Trophoblast cell (in vitro differentiated cells and primary cell): ENCODE measurements around the gene ZC3H18.

Experiments
- DNase-seq, 2 donors: peaks; one replicate each; pipeline ENCODE4 v3.0.0-alpha.2; 2016
- H2AFZ ChIP-seq: 2 replicates; pipeline ENCODE4 v1.6.1; 2013; ENCODE audit warnings: low read length, moderate library complexity, mild to moderate bottlenecking; ENCODE audit not compliant: insufficient read depth, poor library complexity
- H2AK5ac ChIP-seq: 2 replicates; pipeline ENCODE4 v1.6.1; 2013; ENCODE audit warnings: mild to moderate bottlenecking, low read length
- H2BK120ac ChIP-seq: 2 replicates; pipeline ENCODE4 v1.6.1; 2013; ENCODE audit warnings: low read length, mild to moderate bottlenecking, moderate library complexity; ENCODE audit not compliant: insufficient read depth, poor library complexity
- H2BK12ac ChIP-seq: 2 replicates; pipeline ENCODE4 v1.6.1; 2013; ENCODE audit warnings: mild to moderate bottlenecking, low read length, moderate library complexity
- H2BK5ac ChIP-seq: 2 replicates; pipeline ENCODE4 v1.6.1; 2013; ENCODE audit warnings: low read length, low read depth, moderate library complexity, mild to moderate bottlenecking; ENCODE audit not compliant: poor library complexity
- H3K14ac ChIP-seq: 2 replicates; pipeline ENCODE4 v1.6.1; 2013; ENCODE audit warnings: mild to moderate bottlenecking, low read length
- H3K18ac ChIP-seq: 2 replicates; pipeline ENCODE4 v1.6.1; 2013; ENCODE audit warnings: mild to moderate bottlenecking, low read length
- H3K23ac ChIP-seq: 2 replicates; pipeline ENCODE4 v1.6.1; 2013; ENCODE audit warnings: low read length
- H3K27ac ChIP-seq: 2 replicates; pipeline ENCODE4 v1.5.1; 2013; ENCODE audit warnings: low read depth, mild to moderate bottlenecking, inconsistent platforms, low read length, moderate library complexity
- H3K27me3 ChIP-seq: 2 replicates; pipeline ENCODE4 v1.6.1; 2013; ENCODE audit warnings: inconsistent platforms, mild to moderate bottlenecking, low read length, moderate library complexity; ENCODE audit not compliant: insufficient read depth
- H3K36me3 ChIP-seq, 2 experiments: 1 replicate in 1 of 2; 2 replicates in 1 of 2; pipeline ENCODE4 v1.6.1; 2013; ENCODE audit warnings: low read length in 2 of 2, mild to moderate bottlenecking in 2 of 2, moderate library complexity in 1 of 2; ENCODE audit not compliant: insufficient read depth in 2 of 2, control insufficient read depth in 1 of 2
- H3K4ac ChIP-seq: 2 replicates; pipeline ENCODE4 v1.6.1; 2013; ENCODE audit warnings: low read depth, mild to moderate bottlenecking, low read length, moderate library complexity
- H3K4me1 ChIP-seq, 2 experiments: 1 replicate in 1 of 2; 2 replicates in 1 of 2; pipeline ENCODE4 v1.6.1; 2013; ENCODE audit warnings: low read length in 2 of 2, mild to moderate bottlenecking in 2 of 2, moderate library complexity in 1 of 2; ENCODE audit not compliant: insufficient read depth in 2 of 2, control insufficient read depth in 1 of 2
- H3K4me2 ChIP-seq: 2 replicates; pipeline ENCODE4 v1.6.1; 2013; ENCODE audit warnings: inconsistent platforms, mild to moderate bottlenecking, low read length, moderate library complexity
- H3K4me3 ChIP-seq: 2 replicates; pipeline ENCODE4 v1.5.1; 2013; ENCODE audit warnings: mild to moderate bottlenecking, low read depth, low read length, inconsistent platforms
- H3K79me1 ChIP-seq: one replicate; pipeline ENCODE4 v1.6.1; 2013; ENCODE audit warnings: low read length
- H3K79me2 ChIP-seq: 2 replicates; pipeline ENCODE4 v1.6.1; 2013; ENCODE audit warnings: low read length, mild to moderate bottlenecking; ENCODE audit not compliant: control insufficient read depth, insufficient read depth, poor library complexity
- H3K9ac ChIP-seq: 2 replicates; pipeline ENCODE4 v1.6.1; 2013; ENCODE audit warnings: mild to moderate bottlenecking, low read length
- H3K9me3 ChIP-seq: 2 replicates; pipeline ENCODE4 v1.6.1; 2013; ENCODE audit warnings: low read depth, mild to moderate bottlenecking, control low read depth, inconsistent platforms, low read length; ENCODE audit not compliant: insufficient read depth
- H4K12ac ChIP-seq: 2 replicates; pipeline ENCODE4 v1.6.1; 2013; ENCODE audit warnings: low read depth, mild to moderate bottlenecking, low read length, moderate library complexity
- H4K8ac ChIP-seq: 2 replicates; pipeline ENCODE4 v1.6.1; 2013; ENCODE audit warnings: low read depth, mild to moderate bottlenecking, low read length, moderate library complexity
- H4K91ac ChIP-seq: one replicate; pipeline ENCODE4 v1.6.1; 2013; ENCODE audit warnings: low read depth, mild to moderate bottlenecking, low read length, moderate library complexity
- WGBS: extraction: QIAGEN DNeasy Blood & Tissue Kit; methylation state at CpG from one replicate; pipeline ENCODE4 v1.1.7; 2013; ENCODE audit warnings: missing lambda C conversion rate; ENCODE audit not compliant: insufficient read length, insufficient coverage; ENCODE audit errors: extremely low coverage; 5-methylcytosine and 5-hydroxymethylcytosine counted together

Gene ZC3H18

DNA sequence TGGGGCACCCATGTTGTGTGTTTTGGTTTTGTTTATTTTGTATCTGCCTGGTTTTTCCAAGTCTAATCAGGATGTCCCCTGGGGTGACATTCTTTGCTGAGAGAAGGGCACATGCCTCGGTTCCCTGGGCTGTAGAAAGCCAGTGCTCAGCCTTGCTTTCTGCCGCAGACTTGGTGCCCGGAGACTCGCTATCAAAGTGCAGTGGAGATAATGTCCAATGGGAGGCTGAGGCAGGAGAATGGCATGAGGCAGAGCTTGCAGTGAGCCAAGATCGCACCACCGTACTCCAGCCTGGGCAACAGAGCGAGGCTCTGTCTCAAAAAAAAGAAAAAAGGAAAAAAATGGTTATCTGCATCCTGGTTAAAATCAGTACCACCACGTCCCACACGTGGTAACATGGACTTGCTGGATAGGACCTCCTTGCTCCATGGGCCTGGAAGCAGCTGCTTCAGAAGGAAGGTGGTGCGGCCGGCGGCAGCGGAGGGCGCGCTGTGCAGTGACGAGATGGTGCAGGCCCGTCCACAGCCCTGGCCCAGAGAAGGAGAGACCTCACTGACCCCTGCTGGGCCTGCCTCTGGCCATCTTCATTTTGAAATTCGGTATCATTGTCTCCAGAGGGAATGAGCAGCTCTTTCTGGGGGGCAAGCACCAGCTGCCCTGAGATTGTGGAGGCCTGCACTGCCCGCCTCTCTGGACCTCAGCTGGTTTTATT, 48.9 kb downstream of the ZC3H18 start:
- H4K8ac ChIP-seq: no peak overlapping the region
- H2BK120ac ChIP-seq: no peak overlapping the region
- no peak overlapping the region for H2AFZ ChIP-seq
- H2BK12ac ChIP-seq: no peak overlapping the region
- H3K23ac ChIP-seq: no peak overlapping the region
- H3K14ac ChIP-seq: no peak overlapping the region
- H3K4ac ChIP-seq: no peak overlapping the region
- no peak overlapping the region for H3K4me3 ChIP-seq
- no CpG with 5 or more reads among the region's 19 CpGs for WGBS
- H4K91ac ChIP-seq: no peak overlapping the region
- H4K12ac ChIP-seq: no peak overlapping the region
- H3K79me1 ChIP-seq: no peaks in the 10 kb centered on the region
- H3K36me3 ChIP-seq: peaks cover 36 to 46% of the 10 kb centered on the region in 2 experiments
- no peak overlapping the region for H2BK5ac ChIP-seq
- no peak overlapping the region for H3K4me2 ChIP-seq
- H3K27me3 ChIP-seq: no peaks in the 10 kb centered on the region
- DNase-seq: no peak
- no peak overlapping the region for H3K27ac ChIP-seq
- H2AK5ac ChIP-seq: no peak overlapping the region
- no peak overlapping the region for H3K18ac ChIP-seq
- H3K9me3 ChIP-seq: no peaks in the 10 kb centered on the region
- H3K4me1 ChIP-seq: no peaks in the 10 kb centered on the region
- no peak overlapping the region for H3K9ac ChIP-seq
- H3K79me2 ChIP-seq: no peaks in the 10 kb centered on the region

DNA sequence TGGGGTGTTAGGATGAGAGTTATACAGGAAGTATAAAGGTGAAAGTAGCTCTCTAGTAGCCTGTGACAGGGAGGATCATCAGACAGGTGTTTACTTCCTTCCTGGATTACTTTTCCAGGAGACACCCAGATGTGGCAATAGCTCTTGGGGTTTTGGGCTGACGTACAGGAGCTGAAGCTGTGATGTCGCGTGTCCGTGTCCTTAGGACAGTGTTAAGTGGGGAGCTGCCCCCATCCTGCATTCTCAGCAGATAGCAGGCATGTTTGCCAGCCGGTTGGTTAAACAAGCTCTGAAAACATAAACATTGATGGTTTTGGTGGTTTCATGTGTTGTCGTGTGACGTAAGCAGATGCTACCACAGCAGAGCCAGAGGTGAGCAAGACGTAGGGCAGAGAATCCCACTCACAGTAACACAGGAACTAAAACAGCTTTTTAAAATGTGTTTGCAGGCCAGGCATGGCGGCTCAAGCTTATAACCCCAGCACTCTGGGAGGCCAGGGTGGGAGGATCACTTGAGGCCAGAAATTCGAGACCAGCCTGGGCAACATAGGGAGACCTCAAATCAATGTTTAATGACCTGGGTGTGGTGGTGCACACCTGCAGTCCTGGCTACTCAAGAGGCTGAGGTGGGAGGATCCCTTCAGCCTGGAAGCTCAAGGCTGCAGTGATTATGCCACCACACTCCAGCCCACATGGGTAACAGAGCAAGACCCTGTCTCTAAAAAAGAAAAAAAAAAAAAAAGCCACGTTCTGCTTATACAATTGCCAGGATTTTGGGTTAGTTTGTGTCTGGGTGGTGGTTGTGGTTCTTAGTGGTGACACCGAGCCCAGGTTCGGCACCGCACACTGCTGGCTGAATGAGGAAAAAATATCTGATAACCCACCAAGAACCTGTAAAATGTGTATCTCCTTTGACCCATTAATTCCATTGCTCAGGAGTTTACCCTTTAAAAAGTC, 49.9 kb downstream of the ZC3H18 start:
- Histone ChIP-seq H2AK5ac (no peak overlapping the region), H3K79me1 (no peaks in the 10 kb centered on the region), H3K4me2 (no peak overlapping the region), H3K18ac (no peak overlapping the region), H3K4ac (no peak overlapping the region), H3K79me2 (no peaks in the 10 kb centered on the region), H4K12ac (no peak overlapping the region), H3K14ac (no peak overlapping the region), H3K23ac (no peak overlapping the region), H3K27ac (no peak overlapping the region), H2BK5ac (no peak overlapping the region), H4K91ac (no peak overlapping the region), H2BK120ac (no peak overlapping the region), H3K4me3 (no peak overlapping the region), H2AFZ (no peak overlapping the region), H3K4me1 (no peaks in the 10 kb centered on the region), H3K27me3 (no peaks in the 10 kb centered on the region), H2BK12ac (no peak overlapping the region), H3K9ac (no peak overlapping the region), H3K36me3 (peaks cover 40 to 54% of the 10 kb centered on the region in 2 experiments), H3K9me3 (no peaks in the 10 kb centered on the region), H4K8ac (no peak overlapping the region)
- no peak for DNase-seq
- WGBS: no CpG with 5 or more reads among the region's 14 CpGs

DNA sequence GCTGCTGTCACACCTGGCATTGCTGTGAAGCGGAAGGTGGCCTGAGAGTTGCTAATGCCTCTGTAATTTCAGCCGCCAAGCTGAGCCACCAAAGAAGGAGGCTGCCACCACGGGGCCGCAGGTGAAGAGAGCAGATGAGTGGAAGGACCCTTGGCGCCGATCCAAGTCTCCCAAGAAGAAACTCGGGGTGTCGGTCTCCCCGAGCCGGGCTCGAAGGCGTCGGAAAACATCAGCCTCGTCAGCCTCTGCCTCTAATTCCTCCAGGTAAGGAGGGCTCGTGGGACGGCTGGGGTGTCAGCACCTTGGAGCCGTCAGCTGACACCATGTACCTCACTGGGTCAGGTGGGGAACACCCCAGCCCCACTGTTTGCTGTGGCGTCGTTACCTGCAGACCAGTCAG, 51.9 kb downstream of the ZC3H18 start:
- Histone ChIP-seq H3K79me1 (no peaks in the 10 kb centered on the region), H3K27me3 (no peaks in the 10 kb centered on the region), H4K12ac (no peak overlapping the region), H3K4me2 (no peak overlapping the region), H3K9ac (no peak overlapping the region), H3K27ac (no peak overlapping the region), H3K4me3 (no peak overlapping the region), H3K14ac (no peak overlapping the region), H3K4ac (no peak overlapping the region), H3K18ac (no peak overlapping the region), H2AFZ (no peak overlapping the region), H3K23ac (no peak overlapping the region), H3K4me1 (no peaks in the 10 kb centered on the region), H2BK120ac (no peak overlapping the region), H2AK5ac (no peak overlapping the region), H2BK12ac (no peak overlapping the region), H2BK5ac (no peak overlapping the region), H4K91ac (no peak overlapping the region), H4K8ac (no peak overlapping the region), H3K36me3 (peaks cover 52 to 61% of the 10 kb centered on the region in 2 experiments), H3K9me3 (no peaks in the 10 kb centered on the region), H3K79me2 (no peaks in the 10 kb centered on the region)
- WGBS: no CpG with 5 or more reads among the region's 19 CpGs
- DNase-seq: no peak

DNA sequence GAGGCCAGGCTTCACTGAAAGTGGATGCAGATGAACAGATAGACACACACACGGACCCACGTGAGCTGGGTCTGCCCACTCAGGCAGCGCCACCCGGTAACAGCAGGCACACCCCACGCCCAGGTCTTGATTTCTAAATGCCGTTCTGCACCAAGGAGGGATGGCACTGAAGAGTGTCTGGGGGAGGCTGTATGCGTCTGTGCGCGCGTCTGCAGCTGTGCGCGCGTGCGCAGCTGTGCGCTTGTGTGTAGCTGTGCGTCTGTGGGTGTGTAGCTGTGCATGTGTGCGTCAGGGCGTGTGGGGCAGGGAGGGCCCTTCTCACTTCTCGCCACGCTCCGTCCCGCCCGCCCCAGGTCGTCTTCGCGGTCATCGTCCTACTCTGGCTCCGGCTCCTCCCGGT, 52.7 kb downstream of the ZC3H18 start:
- Histone ChIP-seq H2AFZ (no peak overlapping the region), H3K79me2 (no peaks in the 10 kb centered on the region), H4K91ac (no peak overlapping the region), H2BK5ac (no peak overlapping the region), H3K23ac (no peak overlapping the region), H3K27me3 (no peaks in the 10 kb centered on the region), H3K14ac (no peak overlapping the region), H3K79me1 (no peaks in the 10 kb centered on the region), H3K9me3 (no peaks in the 10 kb centered on the region), H3K9ac (no peak overlapping the region), H2BK120ac (no peak overlapping the region), H3K36me3 (peaks cover 57 to 67% of the 10 kb centered on the region in 2 experiments), H3K4me2 (no peak overlapping the region), H3K18ac (no peak overlapping the region), H4K8ac (no peak overlapping the region), H3K4ac (no peak overlapping the region), H2AK5ac (no peak overlapping the region), H4K12ac (no peak overlapping the region), H3K27ac (no peak overlapping the region), H3K4me3 (no peak overlapping the region), H3K4me1 (no peaks in the 10 kb centered on the region), H2BK12ac (no peak overlapping the region)
- no peak for DNase-seq
- no CpG with 5 or more reads among the region's 29 CpGs for WGBS
